GM21390 (cell line): ENCODE results near the gene ITLN1.

Source experiments
- ATAC-seq: cut with Tn5 transposase; IDR thresholded peaks from one replicate; pipeline ENCODE4 v1.9.1; 2021; ENCODE audit not compliant: unreplicated experiment

The ITLN1 gene

GRCh38 chr1:160858507-160858906 lies 26.5 kb downstream of the ITLN1 start:
- no peak for ATAC-seq

- no peak for ATAC-seq
Observed at GRCh38 chr1:160858097-160858496, 26.9 kb downstream of the ITLN1 start.

GRCh38 chr1:160855181-160855981 lies 29.6 kb downstream of the ITLN1 start:
- peak; percentile 90 for ATAC-seq

- ATAC-seq: no peak
Observed at GRCh38 chr1:160853754-160854153, 31.2 kb downstream of the ITLN1 start.

GRCh38 chr1:160853014-160853413 lies 32.0 kb downstream of the ITLN1 start:
- no peak for ATAC-seq

GRCh38 chr1:160850993-160851392 lies 34.0 kb downstream of the ITLN1 start:
- no peak for ATAC-seq

GRCh38 chr1:160850541-160850940 lies 34.4 kb downstream of the ITLN1 start:
- ATAC-seq: no peak

- no peak for ATAC-seq
Observed at GRCh38 chr1:160846281-160846680, 38.7 kb downstream of the ITLN1 start.

GRCh38 chr1:160844447-160845232 lies 40.3 kb downstream of the ITLN1 start:
- ATAC-seq: no peak

- ATAC-seq: no peak
Observed at GRCh38 chr1:160841079-160841478, 43.9 kb downstream of the ITLN1 start.

GRCh38 chr1:160839746-160840145 lies 45.2 kb downstream of the ITLN1 start:
- no peak for ATAC-seq

GRCh38 chr1:160838888-160839287 lies 46.1 kb downstream of the ITLN1 start:
- no peak for ATAC-seq

GRCh38 chr1:160837558-160838205 lies 47.3 kb downstream of the ITLN1 start:
- peak; percentile 83 for ATAC-seq

- no peak for ATAC-seq
Observed at GRCh38 chr1:160836981-160837557, 47.9 kb downstream of the ITLN1 start.

- ATAC-seq: no peak
Observed at GRCh38 chr1:160836561-160836960, 48.4 kb downstream of the ITLN1 start.

- no peak for ATAC-seq
Observed at GRCh38 chr1:160835751-160836150, 49.2 kb downstream of the ITLN1 start.

- no peak for ATAC-seq
Observed at GRCh38 chr1:160834945-160835565, 49.9 kb downstream of the ITLN1 start.

- no peak for ATAC-seq
Observed at GRCh38 chr1:160830321-160831153, 54.4 kb downstream of the ITLN1 start.

GRCh38 chr1:160829766-160830165 lies 55.2 kb downstream of the ITLN1 start:
- no peak for ATAC-seq

GRCh38 chr1:160827418-160827817 lies 57.6 kb downstream of the ITLN1 start:
- ATAC-seq: no peak
